ENCODE measurements around the gene PTBP2.

Gene PTBP2, protein sequence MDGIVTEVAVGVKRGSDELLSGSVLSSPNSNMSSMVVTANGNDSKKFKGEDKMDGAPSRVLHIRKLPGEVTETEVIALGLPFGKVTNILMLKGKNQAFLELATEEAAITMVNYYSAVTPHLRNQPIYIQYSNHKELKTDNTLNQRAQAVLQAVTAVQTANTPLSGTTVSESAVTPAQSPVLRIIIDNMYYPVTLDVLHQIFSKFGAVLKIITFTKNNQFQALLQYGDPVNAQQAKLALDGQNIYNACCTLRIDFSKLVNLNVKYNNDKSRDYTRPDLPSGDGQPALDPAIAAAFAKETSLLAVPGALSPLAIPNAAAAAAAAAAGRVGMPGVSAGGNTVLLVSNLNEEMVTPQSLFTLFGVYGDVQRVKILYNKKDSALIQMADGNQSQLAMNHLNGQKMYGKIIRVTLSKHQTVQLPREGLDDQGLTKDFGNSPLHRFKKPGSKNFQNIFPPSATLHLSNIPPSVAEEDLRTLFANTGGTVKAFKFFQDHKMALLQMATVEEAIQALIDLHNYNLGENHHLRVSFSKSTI

DNA sequence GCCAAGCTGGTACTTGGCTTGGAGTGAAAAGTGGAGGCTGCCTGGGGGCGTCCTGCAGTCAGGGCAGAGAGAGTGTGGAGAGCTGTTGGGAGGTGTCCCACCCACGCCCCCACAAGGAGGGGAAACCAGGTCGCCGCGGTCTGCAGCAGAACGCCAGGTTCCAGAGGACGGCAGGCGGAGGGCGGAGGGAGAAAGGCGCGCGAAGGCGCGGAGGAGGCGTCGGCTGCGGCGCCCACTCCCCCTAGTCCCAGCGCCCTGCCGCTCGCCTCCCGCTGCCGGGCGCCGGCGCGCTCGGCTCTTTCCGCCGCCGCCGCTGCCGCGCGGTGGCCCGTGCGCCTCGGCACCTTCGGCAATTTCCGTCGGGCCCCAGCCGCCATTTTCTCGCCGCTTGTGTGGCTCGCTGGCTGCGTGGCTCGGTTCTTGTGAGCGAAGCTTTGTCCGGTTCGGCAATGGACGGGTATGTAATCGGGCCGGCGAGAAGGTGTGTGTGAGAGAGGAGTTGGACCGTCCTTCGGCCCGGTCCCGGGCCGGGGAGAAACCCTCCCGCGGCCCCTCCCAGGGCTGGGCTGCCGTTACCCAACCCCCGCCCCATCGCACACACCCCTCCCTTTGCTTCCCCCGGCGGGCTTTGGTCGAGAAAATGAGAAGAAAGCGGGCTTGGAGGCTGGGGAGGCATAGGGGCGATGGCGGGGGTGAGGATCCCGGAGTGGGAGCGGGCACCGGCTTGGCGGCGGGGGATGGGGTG, at the start of gene PTBP2:
TSS of gene PTBP2 (plus strand) at position 369 of the 745 bp plus-strand sequence. CDS start at position 450, 81 bp downstream.
- DNase-seq (ENCODE audit: low spot score), result peak; percentile 86

DNA sequence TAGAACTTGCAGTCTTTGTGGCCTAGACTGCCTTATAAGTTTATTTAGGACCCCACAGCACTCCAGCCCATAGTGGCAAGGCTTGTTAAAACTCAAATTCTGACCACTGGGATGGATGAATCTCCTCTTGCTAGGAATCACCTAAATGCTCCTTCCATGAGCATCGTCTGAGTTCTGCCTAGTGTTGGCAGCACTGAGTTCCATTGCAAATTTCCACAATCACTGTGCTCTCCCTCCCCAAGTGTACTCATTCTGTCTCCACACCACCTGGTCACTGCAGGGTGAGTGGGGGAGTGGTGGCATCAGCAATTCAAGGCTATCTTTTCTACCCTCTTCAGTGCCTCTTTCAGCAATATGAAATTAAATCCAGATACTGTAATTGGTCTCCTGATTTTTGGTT, 46.7 kb upstream of the PTBP2 start:
- DNase-seq (ENCODE audit: low spot score), result no peak

- DNase-seq (ENCODE audit: low spot score), result no peak
Observed at GRCh38 chr1:96682056-96682455, 39.5 kb upstream of the PTBP2 start.

DNA sequence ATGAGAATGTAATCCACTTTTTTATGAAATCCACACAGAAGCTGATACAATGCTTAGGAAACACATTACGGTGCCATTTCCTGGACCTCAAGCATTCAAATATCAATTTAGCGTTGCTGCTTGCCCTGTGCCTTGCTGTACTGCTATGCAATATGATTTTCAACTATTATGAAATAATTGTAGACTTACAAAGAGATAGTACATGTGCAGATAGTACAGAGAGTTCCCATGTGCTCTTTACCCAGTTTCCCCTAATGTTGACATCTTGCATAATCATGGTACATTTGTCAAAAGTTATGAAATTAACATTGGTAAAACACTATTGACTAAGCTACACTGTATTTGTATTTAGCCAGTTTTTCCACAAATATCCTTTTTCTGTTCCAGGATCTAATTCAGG, 37.7 kb upstream of the PTBP2 start:
- DNase-seq (ENCODE audit: low spot score), result no peak

- no peak for DNase-seq (ENCODE audit: low spot score)
Observed at GRCh38 chr1:96684744-96685143, 36.8 kb upstream of the PTBP2 start.

- no peak for DNase-seq (ENCODE audit: low spot score)
Observed at GRCh38 chr1:96688767-96689166, 32.8 kb upstream of the PTBP2 start.

DNA sequence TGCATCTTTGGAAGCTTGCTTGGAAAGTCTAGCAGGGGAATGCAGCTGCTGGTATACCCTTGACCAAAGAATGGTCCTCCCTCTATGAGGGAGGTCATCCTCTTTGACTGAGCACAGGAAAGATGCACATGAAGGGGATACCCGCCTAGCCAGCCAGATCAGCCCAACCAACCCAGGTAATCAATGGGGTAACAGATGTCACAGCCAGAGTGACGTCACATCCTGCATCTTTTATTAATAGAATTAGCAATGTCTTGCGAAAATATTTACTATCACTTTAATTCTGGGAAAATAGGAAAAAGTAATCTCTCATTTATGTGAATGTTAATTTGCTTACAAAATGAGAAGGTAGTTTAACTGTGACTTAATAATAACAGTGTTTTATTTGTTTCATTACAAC, 25.6 kb upstream of the PTBP2 start:
- DNase-seq (ENCODE audit: low spot score), result no peak

GRCh38 chr1:96698342-96698983, 23.1 kb upstream of the PTBP2 start:
- DNase-seq (ENCODE audit: low spot score), result no peak

- DNase-seq (ENCODE audit: low spot score), result no peak
Observed at GRCh38 chr1:96703186-96703585, 18.4 kb upstream of the PTBP2 start.

DNA sequence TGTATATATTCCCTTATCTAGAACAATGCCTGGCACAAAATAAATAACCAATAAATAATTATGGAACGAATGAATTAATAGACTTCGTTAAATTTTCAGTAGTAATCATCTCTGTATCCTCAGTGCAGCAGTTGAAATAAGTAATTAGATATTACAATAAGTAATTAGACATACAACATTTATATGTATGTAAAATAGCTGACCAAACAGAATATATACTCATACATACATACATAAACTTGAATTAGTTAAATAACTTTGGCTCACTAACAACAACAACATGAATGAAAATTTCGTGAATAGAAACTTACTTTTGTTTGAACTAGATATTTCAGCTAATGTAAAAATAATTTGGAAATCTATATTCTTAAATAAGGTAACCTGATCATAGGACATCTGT, 14.6 kb upstream of the PTBP2 start:
- DNase-seq (ENCODE audit: low spot score), result no peak

DNA sequence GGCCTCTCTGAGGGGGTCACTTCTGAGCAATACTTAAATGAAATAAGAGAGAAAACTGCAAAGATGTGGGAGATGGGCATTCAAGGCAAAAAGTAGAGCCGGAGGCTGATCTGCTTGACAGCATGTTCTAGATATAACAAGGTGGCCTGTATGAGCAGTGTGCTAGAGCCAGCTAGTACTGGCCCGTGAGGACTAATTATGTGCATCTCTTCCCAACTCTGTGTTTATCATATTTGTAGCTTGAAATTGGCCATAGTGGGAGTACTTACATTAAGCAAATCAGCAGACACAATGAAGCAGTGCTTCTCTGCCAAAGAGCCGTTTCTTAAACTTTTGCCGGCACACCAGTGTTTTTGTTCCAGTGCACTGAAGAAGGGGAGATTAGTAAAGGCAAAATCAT, 13.1 kb upstream of the PTBP2 start:
- DNase-seq (ENCODE audit: low spot score), result no peak

- DNase-seq (ENCODE audit: low spot score), result no peak
Observed at GRCh38 chr1:96710708-96711477, 10.7 kb upstream of the PTBP2 start.

- DNase-seq (ENCODE audit: low spot score), result no peak
Observed at GRCh38 chr1:96713649-96714048, 7.9 kb upstream of the PTBP2 start.

DNA sequence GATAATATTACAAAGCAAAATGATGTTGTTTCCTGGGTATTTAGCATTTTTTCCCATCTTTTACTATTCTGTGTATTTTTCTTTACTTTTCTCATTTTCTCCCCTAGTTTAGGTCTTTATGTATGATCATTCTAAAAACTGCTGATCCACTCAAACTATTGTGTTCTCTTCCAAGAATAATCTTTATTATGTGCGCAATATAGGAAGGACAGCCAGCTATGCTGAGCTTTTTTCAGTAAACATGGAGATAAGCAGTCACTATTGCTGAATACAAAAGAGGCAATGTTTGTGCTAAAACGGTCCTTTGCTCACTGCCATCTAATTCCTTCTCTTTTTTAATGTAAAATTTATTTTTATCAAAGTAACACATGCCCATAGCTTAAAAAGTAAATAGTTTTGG, 6.7 kb upstream of the PTBP2 start:
- DNase-seq (ENCODE audit: low spot score), result no peak

- DNase-seq (ENCODE audit: low spot score), result no peak
Observed at GRCh38 chr1:96715482-96715881, 6.1 kb upstream of the PTBP2 start.

DNA sequence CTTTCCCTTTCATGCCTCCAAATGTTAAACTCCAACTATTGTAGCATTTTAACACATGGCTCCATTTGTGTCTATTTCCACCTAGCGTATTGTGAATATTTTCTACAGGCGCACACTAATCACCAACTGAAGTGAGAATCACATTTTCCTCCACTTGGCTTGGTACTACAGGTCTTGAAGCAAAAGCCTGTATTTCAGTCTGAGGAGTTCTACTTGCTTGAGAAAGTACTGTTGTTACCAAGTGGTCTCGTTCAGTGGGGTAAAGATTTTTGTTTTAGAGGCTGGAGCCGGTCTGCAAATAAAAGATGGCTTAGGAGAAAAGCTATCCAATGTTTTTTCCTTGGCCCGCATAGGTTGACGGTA, 550 bp upstream of the PTBP2 start:
- DNase-seq (ENCODE audit: low spot score), result no peak

GRCh38 chr1:96722161-96722922, 758 bp downstream of the PTBP2 start:
- DNase-seq (ENCODE audit: low spot score), result peak; percentile 15

DNA sequence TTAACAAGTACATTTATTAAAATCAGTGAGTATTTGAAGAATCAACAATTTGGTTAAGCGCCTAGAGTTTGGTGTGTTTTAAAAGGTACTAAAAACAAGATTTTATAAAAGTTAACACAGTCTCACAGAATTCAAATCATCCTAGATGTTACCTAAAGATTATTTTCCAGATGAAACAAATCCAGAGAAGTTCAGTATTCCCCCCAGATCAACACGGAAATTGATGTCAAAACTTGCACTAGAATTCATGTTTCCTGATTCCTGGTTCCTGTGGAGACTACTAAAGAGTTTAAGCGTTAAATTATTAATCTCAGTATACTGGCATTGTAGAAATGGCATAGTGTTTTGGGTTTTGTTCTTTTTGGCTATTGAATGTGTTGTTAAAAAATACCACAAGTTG, 1.4 kb downstream of the PTBP2 start:
- DNase-seq (ENCODE audit: low spot score), result no peak

DNA sequence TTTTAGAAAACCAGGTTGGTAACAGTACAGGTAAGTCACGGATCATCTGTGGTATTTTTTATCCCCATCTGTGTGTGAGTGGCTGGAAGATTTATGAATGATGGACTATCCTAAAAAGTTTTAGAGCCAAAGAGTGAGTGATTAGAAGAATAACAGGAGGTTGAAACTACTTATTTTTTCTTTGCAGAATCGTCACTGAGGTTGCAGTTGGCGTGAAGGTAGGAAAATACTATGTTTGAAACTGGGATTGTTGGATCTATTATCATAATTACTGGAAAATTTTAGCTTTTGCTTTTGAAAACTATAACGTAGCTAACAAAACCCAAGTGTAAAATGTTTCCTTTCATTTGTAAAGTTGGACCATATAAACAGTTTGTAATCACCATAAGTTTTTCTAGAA, 1.8 kb downstream of the PTBP2 start:
- DNase-seq (ENCODE audit: low spot score), result no peak

DNA sequence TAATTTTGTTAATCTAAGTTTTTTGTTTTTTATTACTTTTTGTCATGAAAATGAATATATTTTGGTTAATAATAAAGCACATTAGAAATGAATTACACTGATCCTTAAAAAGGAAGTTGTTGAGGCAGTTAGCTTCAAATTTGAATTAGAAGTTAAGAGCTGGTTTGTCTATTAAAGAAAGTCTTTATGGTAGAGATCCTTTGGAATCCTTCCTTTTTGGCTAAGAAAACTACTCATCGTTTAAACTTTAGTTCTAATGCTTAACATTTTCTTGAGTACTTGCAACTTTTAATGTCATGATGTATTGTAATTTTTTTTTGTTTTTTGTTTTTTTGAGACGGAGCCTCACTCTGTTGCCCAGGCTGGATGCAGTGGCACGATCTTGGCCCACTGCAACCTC, 2.4 kb downstream of the PTBP2 start:
- no peak for DNase-seq (ENCODE audit: low spot score)

DNA sequence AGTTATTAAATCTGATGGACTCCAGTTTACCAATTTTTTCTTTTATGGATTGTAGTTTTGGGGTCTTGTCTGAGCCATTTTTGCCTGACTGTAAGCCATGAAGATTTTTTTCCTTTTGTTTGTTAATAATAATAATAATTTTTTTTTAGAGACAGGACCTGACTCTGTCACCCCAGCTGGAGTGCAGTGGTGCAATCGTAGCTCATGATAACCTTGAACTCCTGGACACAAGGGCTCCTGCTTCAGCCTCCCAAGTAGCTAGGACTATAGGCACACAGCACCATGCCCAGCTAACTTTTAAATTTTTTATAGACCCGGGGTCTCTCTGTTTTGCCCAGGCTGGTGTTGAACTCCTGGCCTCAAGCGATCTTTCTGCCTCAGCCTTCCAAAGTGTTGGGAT, 6.3 kb downstream of the PTBP2 start:
- no peak for DNase-seq (ENCODE audit: low spot score)
